SK-N-SH (cell line): ENCODE data around the gene SRCIN1.

Experiments used
- CTCF ChIP-seq: fragments of 200-600 bp; sonication (generic); IDR thresholded peaks from 2 replicates; pipeline ENCODE4 v1.6.1; 2017; ENCODE audit warnings: antibody characterized with exemption, mild to moderate bottlenecking, moderate library complexity
- EZH2phosphoT487 ChIP-seq: fragments of 200-600 bp; sonication (generic); IDR thresholded peaks from 2 replicates; pipeline ENCODE4 v1.6.1; 2017; ENCODE audit warnings: low read depth, mixed run types, mild to moderate bottlenecking, antibody characterized with exemption, moderate library complexity, borderline replicate concordance
- FOXM1 ChIP-seq: IDR thresholded peaks from 2 replicates; pipeline ENCODE4 v1.4.0; 2012; ENCODE audit warnings: low read depth, mild to moderate bottlenecking
- JUND ChIP-seq: IDR thresholded peaks from 2 replicates; pipeline ENCODE4 v1.4.0; 2012
- POLR2AphosphoS5 ChIP-seq: IDR thresholded peaks from 2 replicates; pipeline ENCODE4 v1.6.1; 2012; ENCODE audit warnings: low read depth, low read length
- RCOR1 ChIP-seq: fragments of 150-350 bp; IDR thresholded peaks from 2 replicates; pipeline ENCODE4 v1.6.1; 2017; ENCODE audit warnings: antibody characterized with exemption, low read length
- REST ChIP-seq: IDR thresholded peaks from 2 replicates; pipeline ENCODE4 v1.6.1; 2012; ENCODE audit warnings: mild to moderate bottlenecking, low read depth, low read length, moderate library complexity
- RXRA ChIP-seq: IDR thresholded peaks from 2 replicates; pipeline ENCODE4 v1.4.0; 2012; ENCODE audit warnings: low read depth, mild to moderate bottlenecking, borderline replicate concordance
- SIN3A ChIP-seq: IDR thresholded peaks from 2 replicates; pipeline ENCODE4 v1.6.1; 2012; ENCODE audit warnings: low read depth, mild to moderate bottlenecking, low read length, moderate library complexity, borderline replicate concordance
- SMC3 ChIP-seq: IDR thresholded peaks from 2 replicates; pipeline ENCODE4 v1.6.1; 2012; ENCODE audit warnings: low read depth, low read length, improper control_type of control experiment
- TAF1 ChIP-seq: IDR thresholded peaks from 2 replicates; pipeline ENCODE4 v1.6.1; 2012; ENCODE audit warnings: low read depth, mild to moderate bottlenecking, low read length, moderate library complexity, borderline replicate concordance
- USF1 ChIP-seq: IDR thresholded peaks from 2 replicates; pipeline ENCODE4 v1.4.0; 2012; ENCODE audit warnings: low read depth, borderline replicate concordance
- YY1 ChIP-seq: IDR thresholded peaks from 2 replicates; pipeline ENCODE4 v1.4.0; 2012; ENCODE audit warnings: low read depth, mild to moderate bottlenecking

- TF ChIP-seq CTCF (no peak), EZH2phosphoT487 (no peak), POLR2AphosphoS5 (no peak), FOXM1 (no peak), YY1 (no peak), USF1 (no peak), JUND (no peak), SIN3A (no peak), RCOR1 (no peak), RXRA (no peak), TAF1 (no peak), SMC3 (no peak), REST (no peak)
Measured at GRCh38 chr17:38562903-38563302, 42.8 kb downstream of the SRCIN1 start.
